ENCODE data around the gene CDC42BPG.

- no peak for TF ChIP-seq POLR2A (IDR thresholded peaks at IDR 0.05)
- TF ChIP-seq CTCF (IDR thresholded peaks at IDR 0.05) = peak; percentile 96 to 97 (median 96)
Measured at GRCh38 chr11:64887757-64888405, 43.4 kb upstream of the CDC42BPG start.
